WTC11 (cell line): ENCODE data around the gene EPHA6. TPM values are rescaled to one million over a fixed set of nuclear protein-coding genes. Genes with fewer than 3 reads are reported as not detected.

ENCODE experiments used
- ATAC-seq: fragments of 200-7000 bp; cut with Tn5 transposase; 2 replicates; pipeline ENCODE4 v1.10.0; 2021; ENCODE audit warnings: mild to moderate bottlenecking, moderate library complexity
- CTCF ChIA-PET: fragments of 300-600 bp; sonication (Branson Sonifier 250); formaldehyde crosslinking; loops from one replicate; lab custom pipeline; 2021; ENCODE audit warnings: antibody characterized with exemption; lab: Charles Lee
- POLR2A ChIA-PET: fragments of 350-600 bp; sonication (Branson Sonifier 250); formaldehyde crosslinking; loops from one replicate; lab custom pipeline; 2021; ENCODE audit warnings: antibody characterized with exemption; lab: Charles Lee
- DNase-seq: peaks from one replicate; pipeline ENCODE4 v3.0.0; 2021; ENCODE audit warnings: low spot score
- H3K27ac Mint-ChIP-seq: 2 replicates; pipeline ENCODE4 v1.8.0; 2021; ENCODE audit warnings: mixed read lengths
- H3K27me3 Mint-ChIP-seq: 2 replicates; pipeline ENCODE4 v1.8.0; 2021; ENCODE audit warnings: low read depth, mild to moderate bottlenecking, moderate library complexity, mixed read lengths
- H3K36me3 Mint-ChIP-seq: 2 replicates; pipeline ENCODE4 v1.8.0; 2021; ENCODE audit warnings: mixed read lengths
- H3K4me1 Mint-ChIP-seq: 2 replicates; pipeline ENCODE4 v1.8.0; 2022; ENCODE audit warnings: mixed read lengths
- H3K4me3 Mint-ChIP-seq: 2 replicates; pipeline ENCODE4 v1.8.0; 2021; ENCODE audit warnings: mild to moderate bottlenecking, moderate library complexity, mixed read lengths
- H3K9me3 Mint-ChIP-seq: 2 replicates; pipeline ENCODE4 v1.8.0; 2021; ENCODE audit warnings: mixed read lengths
- ATF3 ChIP-seq: sonication (generic); formaldehyde crosslinking; conservative IDR thresholded peaks from 2 replicates; pipeline ENCODE4 v1.8.1; 2022; ENCODE audit warnings: mild to moderate bottlenecking, missing genetic modification reagents
- ATF6 ChIP-seq: sonication (generic); formaldehyde crosslinking; IDR thresholded peaks from 2 replicates; pipeline ENCODE4 v1.8.1; 2023; ENCODE audit warnings: mild to moderate bottlenecking, missing genetic modification reagents
- CREB1 ChIP-seq: sonication (generic); formaldehyde crosslinking; IDR thresholded peaks from 2 replicates; pipeline ENCODE4 v1.8.0; 2023; ENCODE audit warnings: mild to moderate bottlenecking, missing genetic modification reagents
- ERG ChIP-seq: fragments of 250-450 bp; sonication (Bioruptor Pico); IDR thresholded peaks from 2 replicates; pipeline ENCODE4 v1.8.0; 2021; ENCODE audit warnings: mild to moderate bottlenecking
- FOXJ3 ChIP-seq: sonication (generic); formaldehyde crosslinking; IDR thresholded peaks from 2 replicates; pipeline ENCODE4 v1.9.0; 2021; ENCODE audit warnings: missing genetic modification reagents, mild to moderate bottlenecking, borderline replicate concordance
- FOXP1 ChIP-seq: sonication (generic); formaldehyde crosslinking; IDR thresholded peaks from 2 replicates; pipeline ENCODE4 v1.8.0; 2022; ENCODE audit warnings: missing genetic modification reagents, mild to moderate bottlenecking, moderate library complexity, borderline replicate concordance
- HMGA2 ChIP-seq: fragments of 250-450 bp; sonication (Bioruptor Pico); IDR thresholded peaks from 2 replicates; pipeline ENCODE4 v1.4.0; 2021; ENCODE audit warnings: mild to moderate bottlenecking, moderate library complexity
- NR1H2 ChIP-seq: sonication (generic); formaldehyde crosslinking; IDR thresholded peaks from 2 replicates; pipeline ENCODE4 v1.9.0; 2021; ENCODE audit warnings: mild to moderate bottlenecking, moderate library complexity, missing genetic modification reagents
- PRDM15 ChIP-seq: sonication (generic); formaldehyde crosslinking; IDR thresholded peaks from 2 replicates; pipeline ENCODE4 v1.8.0; 2022; ENCODE audit warnings: missing genetic modification reagents
- ZBTB43 ChIP-seq: sonication (generic); formaldehyde crosslinking; IDR thresholded peaks from 2 replicates; pipeline ENCODE4 v1.8.1; 2023; ENCODE audit warnings: mild to moderate bottlenecking, missing genetic modification reagents
- ZNF317 ChIP-seq: sonication (generic); formaldehyde crosslinking; IDR thresholded peaks from 2 replicates; pipeline ENCODE4 v1.8.1; 2023; ENCODE audit warnings: low read depth, mild to moderate bottlenecking, moderate library complexity, missing genetic modification reagents, borderline replicate concordance
- ZNF425 ChIP-seq: fragments of 250-450 bp; sonication (Bioruptor Pico); conservative IDR thresholded peaks from 2 replicates; pipeline ENCODE4 v1.9.0; 2021; ENCODE audit warnings: mild to moderate bottlenecking
- ZNF532 ChIP-seq: fragments of 250-450 bp; sonication (Bioruptor Pico); IDR thresholded peaks from 2 replicates; pipeline ENCODE4 v1.9.0; 2021; ENCODE audit warnings: mild to moderate bottlenecking, borderline replicate concordance
- ZSCAN18 ChIP-seq: fragments of 250-450 bp; sonication (Bioruptor Pico); IDR thresholded peaks from 2 replicates; pipeline ENCODE4 v2.1.2; 2022; ENCODE audit warnings: mild to moderate bottlenecking, moderate library complexity
- total RNA-seq: library from RNA; stranded (reverse); gene quantifications from 3 replicates; pipeline ENCODE4 v1.2.3, GENCODE V29; 2021
- TF ChIP-seq, protein P1 (sequence below): sonication (generic); formaldehyde crosslinking; IDR thresholded peaks from 2 replicates; pipeline ENCODE4 v1.8.1; 2023; ENCODE audit warnings: mild to moderate bottlenecking, missing genetic modification reagents, moderate library complexity
- TF ChIP-seq, protein P2 (sequence below): sonication (generic); formaldehyde crosslinking; IDR thresholded peaks from 2 replicates; pipeline ENCODE4 v1.8.0; 2022; ENCODE audit warnings: mild to moderate bottlenecking, missing genetic modification reagents

EPHA6 gene
- total RNA-seq, 1 experiment from 2014 or later: 2.1 TPM

- TF ChIP-seq ZSCAN18 (CRISPR knock-in tag) (no peak), ERG (no peak)
- TF ChIP-seq, protein P1, sequence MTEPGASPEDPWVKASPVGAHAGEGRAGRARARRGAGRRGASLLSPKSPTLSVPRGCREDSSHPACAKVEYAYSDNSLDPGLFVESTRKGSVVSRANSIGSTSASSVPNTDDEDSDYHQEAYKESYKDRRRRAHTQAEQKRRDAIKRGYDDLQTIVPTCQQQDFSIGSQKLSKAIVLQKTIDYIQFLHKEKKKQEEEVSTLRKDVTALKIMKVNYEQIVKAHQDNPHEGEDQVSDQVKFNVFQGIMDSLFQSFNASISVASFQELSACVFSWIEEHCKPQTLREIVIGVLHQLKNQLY (CRISPR knock-in tag): no peak
These were observed 367.3 kb downstream of the EPHA6 start (continued) for GRCh38 chr3:97181704-97182103.

DNA sequence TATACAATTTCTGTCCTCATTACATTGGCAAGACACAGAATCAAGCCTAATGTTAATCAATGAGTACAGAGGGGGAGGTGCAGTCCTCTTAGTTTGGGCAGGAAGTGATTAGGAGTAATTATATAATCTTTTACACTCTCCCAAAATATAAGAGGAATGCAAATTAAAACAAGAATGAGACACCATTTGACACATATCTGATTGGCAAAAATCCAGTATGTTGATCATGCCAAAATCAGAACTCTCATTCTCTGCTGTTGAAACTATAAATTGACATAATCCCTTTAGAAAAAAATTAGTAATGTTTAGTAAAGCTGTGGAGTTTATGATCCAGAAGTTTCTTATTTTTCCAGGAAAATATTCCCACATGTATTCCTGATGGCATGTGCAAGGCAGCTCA, 373.4 kb downstream of the EPHA6 start:
- H3K9me3 Mint-ChIP-seq: peaks cover 5% of the 10 kb centered on the region; the same call in 1 of the 2 replicates
- no peak overlapping the region for H3K27ac Mint-ChIP-seq
- CTCF ChIA-PET: no interaction called here
- H3K36me3 Mint-ChIP-seq: peaks cover 4% of the 10 kb centered on the region
- POLR2A ChIA-PET: no interaction called here
- ATAC-seq: no peak
- DNase-seq: no peak
- H3K27me3 Mint-ChIP-seq: no peaks in the 10 kb centered on the region; the same call in 1 of the 2 replicates
- no peak overlapping the region for H3K4me3 Mint-ChIP-seq
- peaks cover 3% of the 10 kb centered on the region; the same call in 1 of the 2 replicates for H3K4me1 Mint-ChIP-seq
- TF ChIP-seq PRDM15 (no peak), ZNF425 (no peak), ZNF532 (CRISPR knock-in tag) (no peak), FOXJ3 (CRISPR knock-in tag) (no peak), CREB1 (CRISPR knock-in tag) (no peak), HMGA2 (CRISPR knock-in tag) (no peak), NR1H2 (CRISPR knock-in tag) (no peak), FOXP1 (CRISPR knock-in tag) (no peak), ZBTB43 (CRISPR knock-in tag) (no peak), ATF6 (CRISPR knock-in tag) (no peak), ATF3 (CRISPR knock-in tag) (no peak), ZNF317 (no peak)
- TF ChIP-seq, protein P2, sequence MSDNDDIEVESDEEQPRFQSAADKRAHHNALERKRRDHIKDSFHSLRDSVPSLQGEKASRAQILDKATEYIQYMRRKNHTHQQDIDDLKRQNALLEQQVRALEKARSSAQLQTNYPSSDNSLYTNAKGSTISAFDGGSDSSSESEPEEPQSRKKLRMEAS (CRISPR knock-in tag): no peak
